H9 (cell line): ENCODE measurements around the gene DUSP6. TPM values are rescaled to one million over a fixed set of nuclear protein-coding genes. Genes with fewer than 3 reads are reported as not detected.

Experiments used
- DNase-seq: peaks from one replicate; pipeline ENCODE4 v3.0.0-alpha.2; 2017
- H2AFZ ChIP-seq: one replicate; pipeline ENCODE4 v1.6.1; 2013; ENCODE audit warnings: mild to moderate bottlenecking, low read length, control low read depth, moderate library complexity
- H2AK5ac ChIP-seq: 2 replicates; pipeline ENCODE4 v1.6.1; 2013; ENCODE audit warnings: low read length, control low read depth, mixed read lengths; ENCODE audit not compliant: insufficient read length
- H2BK120ac ChIP-seq: one replicate; pipeline ENCODE4 v1.6.1; 2013; ENCODE audit warnings: low read depth, mild to moderate bottlenecking, low read length, control low read depth, inconsistent platforms; ENCODE audit not compliant: poor library complexity, severe bottlenecking
- H2BK12ac ChIP-seq: 2 replicates; pipeline ENCODE4 v1.6.1; 2013; ENCODE audit warnings: low read length, control low read depth, mixed read lengths, low read depth; ENCODE audit not compliant: insufficient read length
- H2BK15ac ChIP-seq: 2 replicates; pipeline ENCODE4 v1.6.1; 2013; ENCODE audit warnings: low read depth, low read length, control low read depth
- H2BK20ac ChIP-seq: one replicate; pipeline ENCODE4 v1.6.1; 2013; ENCODE audit warnings: low read depth, mild to moderate bottlenecking, low read length, control low read depth, inconsistent platforms; ENCODE audit not compliant: poor library complexity, severe bottlenecking
- H2BK5ac ChIP-seq: 2 replicates; pipeline ENCODE4 v1.6.1; 2013; ENCODE audit warnings: low read length, control low read depth, mixed read lengths; ENCODE audit not compliant: insufficient read length
- H3K14ac ChIP-seq: 2 replicates; pipeline ENCODE4 v1.6.1; 2013; ENCODE audit warnings: low read length, control low read depth; ENCODE audit not compliant: insufficient read depth
- H3K18ac ChIP-seq: 2 replicates; pipeline ENCODE4 v1.6.1; 2013; ENCODE audit warnings: low read depth, mild to moderate bottlenecking, mixed read lengths, low read length, control low read depth; ENCODE audit not compliant: insufficient read length
- H3K23ac ChIP-seq: 2 replicates; pipeline ENCODE4 v1.6.1; 2013; ENCODE audit warnings: low read length, control low read depth, mixed read lengths, low read depth; ENCODE audit not compliant: insufficient read length
- H3K23me2 ChIP-seq: 2 replicates; pipeline ENCODE4 v1.6.1; 2013; ENCODE audit warnings: low read depth, mild to moderate bottlenecking, mixed read lengths, low read length, control low read depth; ENCODE audit not compliant: insufficient read length, poor library complexity, severe bottlenecking
- H3K27ac ChIP-seq: 2 replicates; pipeline ENCODE4 v1.5.1; 2013; ENCODE audit warnings: low read length, control low read depth, mixed read lengths, low read depth; ENCODE audit not compliant: insufficient read length
- H3K27me3 ChIP-seq: 2 replicates; pipeline ENCODE4 v1.6.1; 2013; ENCODE audit warnings: low read length, control low read depth, inconsistent platforms; ENCODE audit not compliant: insufficient read depth
- H3K4ac ChIP-seq: 2 replicates; pipeline ENCODE4 v1.6.1; 2013; ENCODE audit warnings: low read depth, mild to moderate bottlenecking, control low read depth, inconsistent platforms, low read length, moderate library complexity
- H3K4me1 ChIP-seq: 2 replicates; pipeline ENCODE4 v1.6.1; 2013; ENCODE audit warnings: low read length, control low read depth, inconsistent platforms; ENCODE audit not compliant: insufficient read depth
- H3K4me2 ChIP-seq: 2 replicates; pipeline ENCODE4 v1.6.1; 2013; ENCODE audit warnings: low read length, control low read depth, mixed read lengths; ENCODE audit not compliant: insufficient read length, insufficient read depth
- H3K56ac ChIP-seq: 2 replicates; pipeline ENCODE4 v1.6.1; 2013; ENCODE audit warnings: low read depth, mild to moderate bottlenecking, mixed read lengths, low read length, control low read depth; ENCODE audit not compliant: insufficient read length
- H3K79me1 ChIP-seq: 2 replicates; pipeline ENCODE4 v1.6.1; 2013; ENCODE audit warnings: low read depth, mild to moderate bottlenecking, moderate library complexity, low read length, control low read depth, inconsistent platforms; ENCODE audit not compliant: insufficient read depth, poor library complexity, severe bottlenecking
- H3K79me2 ChIP-seq: 2 replicates; pipeline ENCODE4 v1.6.1; 2013; ENCODE audit warnings: low read length, control low read depth, inconsistent platforms; ENCODE audit not compliant: insufficient read depth
- H3K9ac ChIP-seq: 2 replicates; pipeline ENCODE4 v1.6.1; 2013; ENCODE audit warnings: low read length, control low read depth, mixed read lengths; ENCODE audit not compliant: insufficient read length; ENCODE audit errors: extremely low read depth
- H3K9me3 ChIP-seq: one replicate; pipeline ENCODE4 v1.6.1; 2013; ENCODE audit warnings: low read depth, low read length, inconsistent platforms; ENCODE audit not compliant: control insufficient read depth
- H3T11ph ChIP-seq: one replicate; pipeline ENCODE4 v1.6.1; 2013; ENCODE audit warnings: mild to moderate bottlenecking, low read length, control low read depth, inconsistent platforms
- H4K20me1 ChIP-seq: one replicate; pipeline ENCODE4 v1.6.1; 2013; ENCODE audit not compliant: control insufficient read depth, insufficient read length, insufficient read depth
- H4K5ac ChIP-seq: 2 replicates; pipeline ENCODE4 v1.6.1; 2013; ENCODE audit warnings: low read depth, mild to moderate bottlenecking, mixed read lengths, low read length, control low read depth; ENCODE audit not compliant: insufficient read length
- H4K8ac ChIP-seq: replicated peaks from 2 replicates; pipeline ENCODE4 v1.6.1; 2013; ENCODE audit warnings: low read length, control low read depth, mixed read lengths, low read depth; ENCODE audit not compliant: insufficient read length
- H4K91ac ChIP-seq: 2 replicates; pipeline ENCODE4 v1.6.1; 2013; ENCODE audit warnings: low read depth, mild to moderate bottlenecking, moderate library complexity, mixed read lengths, low read length, control low read depth; ENCODE audit not compliant: insufficient read length
- H3K27ac Mint-ChIP-seq, 3 experiments: 2 replicates in 2 of 3; 3 replicates in 1 of 3; pipeline ENCODE4 v1.8.0; 2020 to 2021; ENCODE audit warnings: mixed read lengths in 3 of 3, mild to moderate bottlenecking in 1 of 3, moderate library complexity in 1 of 3
- H3K27me3 Mint-ChIP-seq: 2 replicates; pipeline ENCODE4 v1.8.0; 2021; ENCODE audit warnings: low read depth, mild to moderate bottlenecking, moderate library complexity, mixed read lengths
- H3K36me3 Mint-ChIP-seq, 3 experiments: 2 replicates in 2 of 3; 3 replicates in 1 of 3; pipeline ENCODE4 v1.8.0; 2020 to 2021; ENCODE audit warnings: low read depth in 3 of 3, mixed read lengths in 3 of 3; ENCODE audit not compliant: insufficient read depth in 1 of 3
- H3K4me1 Mint-ChIP-seq, 2 experiments: 2 replicates each; pipeline ENCODE4 v1.8.0; 2020; ENCODE audit warnings: mixed read lengths in 2 of 2
- H3K4me3 Mint-ChIP-seq, 2 experiments: 2 replicates in 1 of 2; 3 replicates in 1 of 2; pipeline ENCODE4 v1.8.0; 2020 to 2021; ENCODE audit warnings: mild to moderate bottlenecking in 2 of 2, mixed read lengths in 2 of 2, moderate library complexity in 1 of 2
- H3K9me3 Mint-ChIP-seq, 2 experiments: 2 replicates in 1 of 2; 3 replicates in 1 of 2; pipeline ENCODE4 v1.8.0; 2020; ENCODE audit warnings: mild to moderate bottlenecking in 2 of 2, mixed read lengths in 2 of 2, moderate library complexity in 1 of 2
- WGBS: extraction: QIAGEN DNeasy Blood & Tissue Kit; methylation state at CpG from one replicate; pipeline ENCODE4 v1.1.7; 2013; ENCODE audit warnings: missing lambda C conversion rate, low lambda C conversion rate, mixed read lengths; ENCODE audit not compliant: insufficient read length; ENCODE audit errors: extremely low coverage; 5-methylcytosine and 5-hydroxymethylcytosine counted together
- total RNA-seq: library from RNA; stranded (reverse); gene quantifications from 2 replicates; pipeline ENCODE4 v1.2.1, GENCODE V29; 2021
- TF ChIP-seq, protein P1 (sequence below): fragments of 200-600 bp; sonication (generic); conservative IDR thresholded peaks from 3 replicates; pipeline ENCODE4 v1.8.0; 2021; ENCODE audit warnings: antibody characterized with exemption, mild to moderate bottlenecking

DUSP6 gene
- total RNA-seq, 1 experiment from 2014 or later, result 35.3 TPM

DNA sequence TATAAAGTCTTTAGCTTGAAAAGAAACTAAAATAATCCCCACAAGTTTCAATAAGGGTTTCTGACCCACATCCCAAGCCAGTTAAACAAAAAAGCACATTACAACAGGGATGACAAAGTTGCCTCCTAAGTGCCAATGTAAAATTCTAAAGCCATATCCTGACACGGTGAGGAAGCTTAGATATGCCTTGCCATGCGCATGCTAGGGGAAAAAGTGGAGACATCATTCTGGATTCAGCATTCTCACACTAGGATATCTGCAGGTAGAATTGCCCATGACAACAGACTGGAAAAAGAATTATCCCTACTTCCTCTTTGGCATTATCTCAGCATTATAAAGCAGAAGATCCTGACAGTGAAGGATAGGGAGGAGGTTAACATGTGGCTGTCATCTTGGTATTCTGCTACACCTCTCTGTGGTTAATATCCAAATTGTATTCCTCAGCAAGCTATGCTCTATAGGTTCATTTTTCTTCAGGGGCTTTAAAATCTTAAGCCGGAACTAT is 4.9 kb downstream of the DUSP6 start:
- Histone ChIP-seq H3K18ac (no peak overlapping the region), H3T11ph (no peak overlapping the region), H3K4me1 (peaks cover 14% of the 10 kb centered on the region; the same call in 1 of the 2 replicates), H3K4ac (no peak overlapping the region), H3K9me3 (no peaks in the 10 kb centered on the region), H4K8ac (no peak overlapping the region), H2BK20ac (no peak overlapping the region), H2AK5ac (no peak overlapping the region), H3K23me2 (peaks cover 7% of the 10 kb centered on the region), H3K56ac (no peak overlapping the region), H3K23ac (no peak overlapping the region), H3K27me3 (no peaks in the 10 kb centered on the region), H2BK5ac (no peak overlapping the region), H4K5ac (no peak overlapping the region), H2BK12ac (no peak overlapping the region), H3K79me1 (no peaks in the 10 kb centered on the region), H3K79me2 (peaks cover 24% of the 10 kb centered on the region; the same call in 1 of the 2 replicates), H4K20me1 (peaks cover 3% of the 10 kb centered on the region), H3K4me2 (peak overlapping the region; percentile 24), H3K14ac (no peak overlapping the region), H2BK120ac (no peak overlapping the region), H4K91ac (no peak overlapping the region), H3K9ac (no peak overlapping the region), H2BK15ac (no peak overlapping the region), H3K27ac (no peak overlapping the region), H2AFZ (no peak overlapping the region)
- DNase-seq, result no peak
- WGBS, result no CpG with 5 or more reads among the region's 3 CpGs
- Mint-ChIP-seq H3K27ac (no peak overlapping the region), H3K4me3 (peak overlapping the region in 1 of 2 experiments; percentile 100; a peak in 3 of 5 replicates), H3K9me3 (peaks cover 0 to 26% of the 10 kb centered on the region in 2 experiments; a peak in 4 of 5 replicates), H3K27me3 (peaks cover 96% of the 10 kb centered on the region), H3K36me3 (peaks cover 19 to 52% (median 35%) of the 10 kb centered on the region in 3 experiments; a peak in 6 of 7 replicates), H3K4me1 (peaks cover 77 to 82% of the 10 kb centered on the region in 2 experiments)
- TF ChIP-seq, protein P1, sequence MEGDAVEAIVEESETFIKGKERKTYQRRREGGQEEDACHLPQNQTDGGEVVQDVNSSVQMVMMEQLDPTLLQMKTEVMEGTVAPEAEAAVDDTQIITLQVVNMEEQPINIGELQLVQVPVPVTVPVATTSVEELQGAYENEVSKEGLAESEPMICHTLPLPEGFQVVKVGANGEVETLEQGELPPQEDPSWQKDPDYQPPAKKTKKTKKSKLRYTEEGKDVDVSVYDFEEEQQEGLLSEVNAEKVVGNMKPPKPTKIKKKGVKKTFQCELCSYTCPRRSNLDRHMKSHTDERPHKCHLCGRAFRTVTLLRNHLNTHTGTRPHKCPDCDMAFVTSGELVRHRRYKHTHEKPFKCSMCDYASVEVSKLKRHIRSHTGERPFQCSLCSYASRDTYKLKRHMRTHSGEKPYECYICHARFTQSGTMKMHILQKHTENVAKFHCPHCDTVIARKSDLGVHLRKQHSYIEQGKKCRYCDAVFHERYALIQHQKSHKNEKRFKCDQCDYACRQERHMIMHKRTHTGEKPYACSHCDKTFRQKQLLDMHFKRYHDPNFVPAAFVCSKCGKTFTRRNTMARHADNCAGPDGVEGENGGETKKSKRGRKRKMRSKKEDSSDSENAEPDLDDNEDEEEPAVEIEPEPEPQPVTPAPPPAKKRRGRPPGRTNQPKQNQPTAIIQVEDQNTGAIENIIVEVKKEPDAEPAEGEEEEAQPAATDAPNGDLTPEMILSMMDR, result no peak
